M059J (cell line): ENCODE data around the gene ECE1. TPM values are rescaled to one million over a fixed set of nuclear protein-coding genes. Genes with fewer than 3 reads are reported as not detected.

Source experiments
- DNase-seq: peaks from one replicate; pipeline ENCODE4 v3.0.0-alpha.2; 2012; ENCODE audit warnings: low read depth
- total RNA-seq: library from RNA; depleted of rRNA; stranded (reverse); fragments of >200 nt; shearing (Covaris generic); gene quantifications from 2 replicates; pipeline ENCODE4 v1.2.3, GENCODE V29; 2014

Gene ECE1
- total RNA-seq, 1 experiment from 2014 or later, result 125 TPM

DNA sequence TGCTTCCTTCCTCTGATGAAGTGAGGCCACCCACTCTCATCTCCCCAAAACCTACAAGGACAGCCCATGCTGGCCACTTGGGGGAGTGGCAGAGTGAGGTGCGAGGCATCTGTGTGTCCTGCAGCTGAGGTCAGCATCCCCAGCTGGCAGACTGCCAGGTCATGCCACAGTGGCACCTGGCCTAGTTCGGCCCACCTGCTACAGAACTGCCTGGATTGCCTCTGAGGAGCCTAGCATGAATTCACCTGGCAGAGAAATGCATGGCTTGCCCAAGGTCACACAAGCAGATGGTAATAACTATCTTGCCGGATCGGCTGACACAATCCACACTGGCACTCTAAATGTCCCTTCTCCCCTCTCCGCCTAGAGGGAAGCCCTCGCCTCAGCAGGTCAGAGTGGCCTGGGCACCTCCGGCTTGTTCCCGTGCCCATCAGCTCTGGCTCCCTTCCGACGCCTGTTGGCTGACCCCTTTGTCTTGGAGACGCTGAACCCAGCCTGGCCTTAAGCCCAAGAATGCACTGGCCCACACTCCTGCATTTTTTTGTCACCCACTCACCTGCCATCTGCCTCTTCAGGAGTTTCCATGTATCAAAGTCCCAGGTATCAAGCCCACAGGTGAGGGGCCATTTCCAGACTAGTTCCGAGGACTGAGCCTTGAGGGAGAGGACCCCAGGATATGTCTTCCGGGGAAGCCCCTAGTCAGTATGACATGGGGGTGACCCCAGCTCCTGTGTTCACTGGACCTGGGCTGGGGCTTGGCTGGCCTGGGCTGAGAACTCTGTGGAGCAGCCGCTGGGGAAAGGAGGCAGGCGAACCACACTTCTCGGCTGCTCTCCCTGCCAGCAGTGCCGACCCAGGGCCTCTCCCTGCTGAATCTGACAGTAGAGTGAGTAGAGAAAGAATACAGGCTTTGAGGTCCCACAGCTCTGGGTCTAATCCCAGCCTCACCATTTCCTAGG, 21.7 kb downstream of the ECE1 start:
- peak; percentile 35 for DNase-seq

DNA sequence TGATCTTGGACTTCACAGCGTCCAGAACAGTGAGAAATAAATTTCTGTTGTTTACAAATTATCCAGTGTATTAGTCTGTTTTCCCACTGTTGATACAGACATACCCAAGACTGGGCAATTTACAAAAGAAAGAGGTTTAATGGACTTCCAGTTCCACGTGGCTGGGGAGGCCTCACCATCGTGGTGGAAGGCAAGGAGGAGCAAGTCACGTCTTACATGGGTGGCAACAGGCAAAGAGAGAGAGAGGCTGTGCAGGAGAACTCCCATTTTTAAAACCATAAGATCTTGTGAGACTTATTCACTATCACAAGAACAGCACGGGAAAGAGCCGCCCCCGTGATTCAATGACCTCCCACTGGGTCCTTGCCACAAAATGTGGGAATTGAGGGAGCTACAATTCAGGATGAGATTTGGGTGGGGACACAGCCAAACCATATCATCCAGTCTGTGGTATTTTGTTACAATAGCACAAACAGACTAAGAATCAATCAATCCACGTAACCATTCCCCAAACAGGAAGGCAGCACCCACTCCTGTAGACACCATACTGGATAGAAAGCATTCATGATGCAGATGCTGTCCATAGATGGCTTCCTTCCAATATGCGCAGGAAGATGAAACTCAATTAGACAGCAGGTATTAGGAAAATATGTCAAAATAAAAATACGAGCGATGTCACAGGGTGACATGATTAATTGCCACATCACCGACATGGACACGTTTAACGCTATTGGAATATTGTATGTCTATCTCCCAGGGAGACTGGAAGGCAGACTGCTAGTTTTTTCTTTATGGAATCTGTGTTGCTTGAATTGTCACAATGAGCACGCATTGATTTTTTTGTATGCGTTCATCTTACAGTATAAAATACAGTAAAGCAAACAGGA, 22.8 kb downstream of the ECE1 start:
- no peak for DNase-seq

DNA sequence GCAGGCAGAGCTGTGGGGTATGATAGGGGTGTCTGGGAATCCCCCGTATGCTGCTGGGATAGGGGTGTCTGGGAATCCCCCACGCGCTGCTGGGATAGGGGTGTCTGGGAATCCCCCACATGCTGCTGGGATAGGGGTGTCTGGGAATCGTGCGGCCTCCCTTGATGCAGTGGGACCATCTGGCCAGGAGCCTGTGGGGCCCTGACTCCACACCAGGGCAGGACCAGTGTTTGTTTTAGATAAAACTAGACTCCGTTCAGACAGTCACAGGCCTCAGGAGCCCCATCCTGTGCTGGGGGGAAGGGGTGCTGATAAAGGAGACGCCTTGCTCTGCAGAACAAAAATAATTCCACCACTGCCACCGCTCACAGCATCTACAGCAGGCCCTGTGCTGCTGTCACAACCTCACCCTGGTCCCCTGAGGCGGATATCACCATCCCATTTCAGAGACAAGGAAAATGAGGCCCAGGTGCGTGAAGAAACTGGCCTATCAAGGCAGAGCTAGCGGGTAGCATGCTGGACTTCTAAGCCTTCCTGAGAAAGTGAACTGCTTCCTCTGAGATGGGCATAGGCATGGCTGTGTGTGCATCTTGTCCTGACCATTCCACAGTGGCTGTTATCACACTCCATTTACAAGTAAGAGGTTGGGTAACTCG, 24.0 kb downstream of the ECE1 start:
- no peak for DNase-seq

DNA sequence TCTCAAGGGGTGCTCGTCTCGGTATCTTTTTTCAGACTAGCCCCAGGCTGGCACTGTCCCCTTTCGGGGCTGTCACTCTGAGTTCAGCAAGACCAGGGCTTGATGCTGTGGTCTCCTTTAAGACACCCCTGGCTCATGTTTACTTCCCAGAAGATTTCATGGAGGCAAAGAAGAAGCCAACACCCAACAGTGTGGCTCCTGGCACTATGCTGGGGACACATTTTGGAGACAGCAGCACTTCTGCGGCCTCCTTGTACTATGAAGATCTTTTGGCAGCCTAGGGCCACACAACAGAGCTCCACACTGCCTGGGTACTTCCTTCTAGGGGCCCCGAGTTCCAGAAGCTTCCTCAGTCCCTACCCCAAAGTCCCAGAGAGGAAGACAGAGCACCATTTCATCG, 24.6 kb downstream of the ECE1 start:
- DNase-seq, result no peak

DNA sequence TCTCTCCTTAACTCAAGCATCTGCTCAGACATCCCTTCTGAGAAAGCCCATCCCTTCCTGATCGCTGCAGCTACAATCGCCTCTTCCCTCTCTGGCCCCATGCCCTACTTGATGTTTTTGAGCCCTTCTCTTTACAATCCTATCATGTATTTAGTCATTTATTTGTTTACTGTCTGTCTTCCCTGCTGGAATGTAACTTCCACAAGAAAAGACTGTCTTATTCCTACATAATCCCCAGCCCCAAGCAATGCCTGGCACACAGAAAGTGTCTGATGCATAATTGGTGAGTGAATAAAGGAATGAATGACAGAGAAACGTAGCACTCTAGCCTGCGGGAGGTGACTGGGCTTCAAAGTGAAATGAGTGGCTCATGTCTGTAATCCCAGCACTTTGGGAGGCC, 25.4 kb downstream of the ECE1 start:
- peak; percentile 93 for DNase-seq

DNA sequence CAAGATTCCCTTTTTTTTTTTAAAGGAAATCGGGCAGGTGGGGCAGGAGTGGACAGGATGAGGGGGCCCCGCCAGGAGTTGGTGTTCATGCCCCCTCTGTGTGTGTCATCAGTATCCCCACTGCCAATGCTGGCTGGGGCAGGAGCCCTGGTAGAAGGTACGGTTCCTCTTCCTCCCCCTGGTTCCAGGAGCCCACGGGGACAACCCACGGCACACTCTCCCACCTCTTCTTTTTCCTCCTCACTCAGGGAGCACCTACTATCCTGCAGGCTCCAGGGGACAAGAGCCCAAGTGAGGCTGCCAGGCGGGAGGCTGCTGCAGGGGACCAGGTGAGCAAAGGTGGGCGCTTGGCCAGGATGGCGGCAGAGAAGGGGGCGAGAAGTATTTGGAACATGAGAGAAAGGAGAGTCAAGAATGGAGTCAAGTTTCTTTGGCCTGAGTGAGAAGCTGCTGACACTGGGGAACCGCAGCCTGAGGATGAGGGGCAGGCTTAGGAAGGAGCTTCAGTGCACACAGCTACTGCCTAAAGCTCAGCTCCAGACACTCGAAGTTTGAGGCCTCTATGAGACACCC, 26.5 kb downstream of the ECE1 start:
- DNase-seq, result no peak

DNA sequence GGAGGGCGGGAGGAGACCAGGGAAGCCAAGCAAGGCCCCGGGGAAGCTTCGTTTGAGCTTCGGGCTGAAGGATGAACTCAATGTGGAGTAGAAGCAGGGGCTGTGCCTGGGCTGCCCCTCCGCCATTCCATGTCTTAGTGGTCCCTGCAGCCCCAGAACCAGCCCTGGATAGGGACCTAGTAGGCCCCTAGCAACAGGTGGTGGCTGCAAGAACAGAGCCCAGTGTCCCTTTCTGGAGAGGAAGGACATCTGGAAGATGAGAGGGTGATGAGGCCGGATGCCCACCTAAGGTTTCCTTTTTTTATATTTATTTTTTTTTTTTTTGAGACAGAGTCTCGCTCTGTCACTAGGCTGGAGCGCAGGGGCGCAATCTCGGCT, 27.2 kb downstream of the ECE1 start:
- no peak for DNase-seq

DNA sequence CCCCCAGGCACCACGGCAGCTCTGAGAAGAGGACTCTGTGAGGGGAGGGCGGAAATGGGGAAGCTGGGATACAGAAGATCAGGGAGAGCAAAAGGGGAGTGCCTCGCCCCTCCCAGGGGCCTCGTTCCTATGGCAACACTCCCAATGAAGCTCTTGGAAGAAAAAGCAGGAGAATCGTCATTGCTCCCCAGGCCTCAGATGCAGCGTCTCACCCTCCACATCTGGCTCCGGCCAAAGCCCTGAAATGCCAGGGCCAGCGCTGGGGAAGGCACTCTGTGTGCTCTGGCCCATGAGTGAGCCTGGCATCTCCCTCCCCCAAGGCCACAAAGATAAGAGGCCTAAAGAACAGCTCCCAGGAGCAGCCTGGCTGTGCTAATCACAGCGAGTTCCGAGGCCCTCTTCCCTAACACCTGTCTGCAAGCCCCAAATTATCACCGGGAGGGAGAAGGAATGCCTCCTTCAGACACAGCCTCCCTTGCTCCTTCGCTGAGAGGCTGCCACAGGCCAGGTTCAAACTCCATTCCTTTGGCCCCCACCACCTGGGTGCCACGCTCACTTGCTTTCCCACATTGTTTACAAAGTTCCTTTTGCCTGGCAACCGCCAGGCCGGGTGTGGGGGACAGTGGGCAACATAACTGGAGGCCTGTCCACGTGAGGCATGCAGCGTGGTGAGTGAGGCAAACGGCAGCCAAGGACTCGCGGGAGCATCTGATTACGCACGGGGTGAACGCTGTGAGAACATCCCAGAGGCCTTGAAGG, 27.8 kb downstream of the ECE1 start:
- DNase-seq, result peak; percentile 96

DNA sequence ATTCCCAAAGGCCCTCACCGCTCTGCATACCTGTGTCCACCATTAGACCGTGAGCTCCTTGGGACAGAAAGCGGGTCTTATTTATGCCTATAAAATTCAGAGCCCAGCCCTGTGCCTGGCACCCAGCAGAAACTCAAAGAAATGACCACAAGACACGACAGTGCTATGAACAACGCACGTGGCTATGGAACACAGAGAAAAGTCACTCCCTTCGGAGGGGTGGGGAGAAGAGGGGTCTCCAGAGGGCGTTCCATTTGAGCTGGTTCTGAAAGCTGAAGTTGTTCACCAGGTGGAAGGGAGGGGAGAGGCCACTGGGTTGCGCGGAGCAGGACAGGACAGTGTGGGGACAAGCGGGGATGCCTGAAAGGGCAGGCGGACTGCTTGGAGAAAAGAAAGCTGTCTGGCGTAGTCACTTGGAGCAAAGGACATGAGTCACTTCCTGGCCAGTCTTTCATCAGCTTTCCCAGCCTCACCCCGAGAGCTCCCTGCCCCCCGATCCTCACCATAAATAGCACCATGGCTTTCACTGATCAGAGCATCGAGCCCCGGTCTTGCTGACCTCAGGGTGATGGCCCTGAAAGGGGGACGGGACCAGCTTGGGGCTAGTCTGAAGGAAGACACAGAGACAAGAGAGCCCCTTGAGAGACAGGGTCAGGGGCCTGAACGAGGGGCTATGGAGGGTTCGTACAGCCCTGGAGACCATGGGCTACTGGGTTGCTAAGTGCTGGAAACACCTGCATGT, 28.5 kb downstream of the ECE1 start:
- peak; percentile 98 for DNase-seq

DNA sequence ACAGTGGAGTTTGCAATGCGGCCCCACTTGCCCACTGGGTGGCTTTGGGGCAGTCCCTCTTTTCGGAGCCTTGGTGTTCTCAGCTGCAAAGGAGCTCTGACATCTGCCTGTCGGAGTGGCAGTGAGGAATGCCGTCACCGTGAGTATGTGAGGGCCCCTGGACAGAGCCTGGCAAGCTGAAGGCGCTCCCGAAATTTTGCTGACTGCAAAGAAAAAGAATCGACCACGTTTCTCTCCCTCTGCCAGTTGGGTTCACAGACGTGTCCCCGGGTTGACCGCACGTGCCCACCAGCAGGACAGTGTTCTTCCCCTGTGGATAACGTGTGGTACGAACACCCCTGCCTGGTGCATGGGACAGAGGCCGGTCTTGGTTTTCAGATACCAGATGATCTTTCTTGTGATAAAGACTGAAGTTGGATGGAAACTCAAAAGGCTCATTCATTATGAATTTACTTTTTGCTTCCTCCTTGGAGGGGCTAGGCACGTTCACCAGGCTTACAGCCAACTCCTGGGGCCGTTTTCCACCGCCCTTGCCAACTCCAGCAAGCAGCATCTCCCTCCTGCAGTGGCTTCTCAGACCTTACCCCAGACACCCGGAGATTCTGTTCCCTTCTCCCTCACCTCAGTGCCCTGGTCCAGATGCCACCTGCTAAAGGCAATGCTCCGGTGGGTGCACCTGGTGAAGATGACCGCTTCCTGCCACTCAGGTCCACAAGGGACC, 29.7 kb downstream of the ECE1 start:
- no peak for DNase-seq

DNA sequence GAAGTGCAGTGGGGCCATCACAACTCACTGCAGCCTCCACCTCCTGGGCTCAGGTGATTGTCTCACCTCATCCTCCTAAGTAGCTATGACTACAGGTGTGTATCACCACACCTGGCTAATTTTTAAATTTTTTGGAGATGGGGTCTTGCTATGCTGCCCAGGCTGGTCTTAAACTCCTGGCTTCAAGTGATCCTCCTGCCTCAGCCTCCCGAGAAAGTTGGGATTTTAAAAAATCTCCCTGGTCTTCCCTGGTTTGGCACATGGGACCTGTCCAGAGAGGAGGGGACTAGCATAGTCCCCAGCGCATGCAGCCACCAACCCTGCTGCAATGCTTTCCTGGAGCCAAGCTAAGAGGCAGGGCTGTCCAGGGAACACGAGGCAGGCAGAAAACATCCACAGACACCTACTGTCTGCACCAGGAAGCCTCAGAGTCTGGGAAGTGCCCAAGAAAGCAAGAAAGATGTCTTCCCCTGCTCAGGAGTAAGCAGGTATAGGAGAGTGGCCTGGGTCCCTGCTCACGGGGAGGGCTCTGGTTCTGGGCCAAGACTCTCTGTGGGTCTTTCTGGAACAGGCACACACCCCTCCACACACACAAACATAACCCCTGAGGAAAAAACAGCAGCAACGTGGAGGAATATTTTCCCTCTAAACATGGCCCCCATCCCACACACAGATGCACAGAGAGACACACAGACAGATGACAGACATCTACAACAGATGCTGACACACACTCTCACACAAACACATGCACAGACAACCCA, 30.8 kb downstream of the ECE1 start:
- no peak for DNase-seq

DNA sequence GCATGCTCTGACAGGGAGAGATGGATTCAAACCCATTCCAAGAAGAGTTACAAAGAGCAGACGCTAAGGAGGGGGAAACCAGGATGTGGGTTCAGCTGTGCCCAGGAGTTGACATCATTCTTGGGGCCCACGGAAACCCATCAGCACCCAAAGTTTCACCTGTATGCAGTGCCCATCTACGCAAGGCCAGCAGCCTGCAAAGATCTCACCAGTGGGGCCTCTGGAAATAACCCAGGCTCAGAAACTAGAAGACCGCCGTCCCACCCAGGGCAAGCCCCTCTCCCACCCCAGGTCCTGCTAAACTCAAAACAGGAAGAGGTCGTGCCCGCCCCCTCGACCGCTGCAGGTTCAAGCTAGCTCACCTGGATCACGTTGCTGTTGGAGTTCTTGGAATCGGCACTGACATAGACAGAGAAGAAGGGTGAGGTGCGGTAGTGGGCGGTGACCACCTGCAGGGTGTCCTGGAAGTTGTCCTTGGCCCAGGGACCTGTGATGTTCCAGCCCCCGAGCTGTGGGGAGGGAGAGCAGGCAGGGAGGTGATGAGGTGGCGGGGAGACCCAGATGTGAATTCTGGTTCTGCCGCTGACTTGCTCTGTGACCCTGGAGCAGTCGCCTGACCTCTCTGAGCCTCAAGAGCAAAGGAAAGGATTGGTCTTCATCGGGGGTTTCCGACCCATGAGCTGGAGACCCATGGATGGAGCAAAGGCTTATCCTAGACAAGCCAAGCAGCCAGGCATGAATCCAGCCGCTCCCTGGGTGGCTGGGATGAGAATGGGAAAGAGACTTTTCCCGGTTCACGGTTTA, 31.7 kb downstream of the ECE1 start:
- no peak for DNase-seq

DNA sequence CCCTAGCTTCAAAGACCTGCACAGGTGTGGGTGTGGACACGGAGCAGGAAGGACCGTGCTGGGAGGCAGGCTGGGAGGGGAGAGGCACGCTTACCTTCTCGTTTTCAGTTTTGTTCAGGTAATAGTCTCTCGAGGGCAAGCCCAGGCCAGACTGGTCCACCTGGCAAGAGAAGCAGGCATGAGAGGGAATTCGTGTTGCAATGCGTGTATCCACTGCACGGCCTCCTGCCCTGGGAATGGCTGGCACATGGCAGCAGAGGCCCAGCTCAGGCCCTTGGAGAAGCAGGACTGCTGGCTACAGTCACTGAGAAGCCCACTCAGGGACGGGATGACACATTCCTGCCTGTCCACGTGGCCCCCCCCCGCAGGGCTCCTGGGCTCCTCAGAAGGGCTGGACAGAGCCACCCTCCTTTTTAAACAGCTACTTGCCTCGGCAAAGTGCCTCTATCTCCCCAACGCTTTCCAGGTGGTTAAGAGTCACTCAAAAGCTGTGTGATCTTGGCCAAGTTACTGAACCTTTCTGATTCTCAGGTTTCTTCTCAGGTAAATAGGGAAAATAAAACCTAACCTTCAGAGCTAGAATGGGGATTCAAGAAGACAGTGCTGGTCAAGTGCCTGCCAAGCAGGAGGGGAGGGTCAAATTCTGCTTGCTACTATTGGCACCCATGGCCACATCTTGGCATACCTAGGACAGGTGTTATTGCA, 32.7 kb downstream of the ECE1 start:
- no peak for DNase-seq

DNA sequence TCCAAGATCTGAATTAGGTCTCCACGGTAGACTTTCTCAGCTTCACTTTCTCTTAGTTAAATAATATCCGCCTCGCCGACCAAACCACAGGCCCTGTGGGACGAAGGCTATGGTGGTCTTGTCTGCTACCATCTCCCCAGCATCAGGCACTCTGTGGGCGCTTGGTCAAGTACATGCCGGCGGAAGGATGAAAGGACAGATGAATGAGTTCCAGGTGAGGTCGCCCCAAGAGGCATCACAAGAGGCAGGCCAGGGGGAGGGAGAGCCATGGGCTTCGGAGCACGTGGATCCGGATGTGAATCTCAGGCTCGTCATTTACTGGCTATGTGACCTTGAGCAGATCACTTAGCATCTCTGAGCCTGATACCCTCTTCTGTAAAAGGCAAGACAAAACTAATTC, 33.5 kb downstream of the ECE1 start:
- DNase-seq, result no peak

DNA sequence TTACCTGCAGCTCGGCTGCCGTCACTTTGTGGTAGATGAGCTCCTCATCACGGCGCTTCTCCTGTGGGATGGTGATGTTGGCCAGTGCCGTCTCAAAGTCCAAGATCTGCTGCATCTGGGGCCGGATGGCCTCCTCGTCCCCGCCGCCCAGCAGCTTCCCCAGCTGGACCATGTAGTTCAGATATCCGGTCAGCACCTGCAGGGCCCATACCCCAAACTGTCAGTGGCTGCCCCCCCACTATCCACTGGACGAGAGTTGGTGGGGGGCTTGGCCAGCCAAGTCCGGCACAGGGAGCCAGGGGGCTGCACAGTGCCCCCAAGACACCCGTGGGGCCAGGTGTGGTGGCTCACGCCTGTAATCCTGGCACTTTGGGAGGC, 34.3 kb downstream of the ECE1 start:
- DNase-seq, result no peak

DNA sequence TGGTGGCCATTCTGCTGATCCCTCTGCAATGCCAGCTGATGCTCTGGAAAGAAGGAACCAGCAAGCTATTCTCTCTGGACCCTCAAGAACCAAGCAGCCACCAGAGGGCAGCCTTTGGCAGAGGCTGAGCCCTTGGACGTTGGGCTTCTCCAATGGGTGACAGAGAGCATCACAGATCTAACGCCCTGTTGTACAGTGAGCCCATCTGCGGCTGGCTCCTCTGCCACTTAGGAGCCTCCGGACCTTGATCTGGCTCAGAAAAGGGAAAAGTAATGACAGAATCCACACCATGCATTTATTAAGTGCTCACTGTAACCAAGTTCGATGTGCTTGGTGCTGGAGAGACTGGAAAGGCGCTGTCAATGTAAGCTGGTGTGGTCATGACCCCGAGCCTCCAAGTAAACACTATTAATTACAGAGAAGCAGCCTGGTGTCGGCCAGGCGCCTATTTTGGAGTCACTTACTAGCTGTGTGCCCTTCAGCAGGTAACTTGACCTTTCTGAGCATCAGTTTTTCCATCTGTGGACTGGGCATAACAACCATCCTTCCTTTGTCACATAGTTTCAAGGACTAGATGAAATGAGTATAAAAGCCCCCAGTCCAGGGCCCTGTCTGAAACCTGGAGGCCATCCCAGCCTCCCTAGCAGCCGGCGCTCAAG, 34.9 kb downstream of the ECE1 start:
- peak; percentile 89 for DNase-seq
